HG03175 (cell line): ENCODE measurements around the gene ALKBH1.

Experiments used
- ATAC-seq: cut with Tn5 transposase; IDR thresholded peaks from one replicate; pipeline ENCODE4 v1.9.1; 2021; ENCODE audit warnings: mild to moderate bottlenecking, moderate library complexity; ENCODE audit not compliant: unreplicated experiment

The ALKBH1 gene

DNA sequence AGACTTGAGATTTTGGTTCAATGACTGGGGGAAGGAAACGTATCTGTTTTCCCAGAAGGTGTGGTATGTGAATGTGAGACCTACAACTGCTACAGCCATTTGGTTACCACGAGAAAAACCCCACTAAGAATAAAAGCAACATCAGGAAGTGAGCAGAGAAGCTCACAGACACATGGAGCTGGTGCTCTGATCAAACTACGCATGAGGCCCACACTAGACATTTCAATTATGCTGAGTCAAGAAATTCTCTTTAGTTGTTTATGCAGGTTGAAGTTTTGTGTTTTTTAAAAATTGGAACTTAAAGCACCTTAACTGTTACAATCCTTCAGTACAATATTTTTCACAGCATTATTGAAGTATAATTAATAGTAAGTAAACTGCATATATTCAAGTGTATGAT, 82.5 kb downstream of the ALKBH1 start:
- ATAC-seq: no peak

GRCh38 chr14:77623201-77623600, 84.6 kb downstream of the ALKBH1 start:
- no peak for ATAC-seq
